Activated gamma-delta T cell treated with anti-CD3 and anti-CD28 coated beads, Interleukin-2, amount 50 U/mL, for 16 hours (primary cell): Measurements from ENCODE around the gene VSIG10.
"Not testable (repeated sequence)": the region's sequence is repeated elsewhere in the genome, so short reads cannot be mapped to it uniquely, and the experiment has no call there.

Experiments
- DNase-seq: peaks from one replicate; pipeline ENCODE4 v3.0.0-alpha.2; 2020; ENCODE audit warnings: low read depth

The VSIG10 gene, protein sequence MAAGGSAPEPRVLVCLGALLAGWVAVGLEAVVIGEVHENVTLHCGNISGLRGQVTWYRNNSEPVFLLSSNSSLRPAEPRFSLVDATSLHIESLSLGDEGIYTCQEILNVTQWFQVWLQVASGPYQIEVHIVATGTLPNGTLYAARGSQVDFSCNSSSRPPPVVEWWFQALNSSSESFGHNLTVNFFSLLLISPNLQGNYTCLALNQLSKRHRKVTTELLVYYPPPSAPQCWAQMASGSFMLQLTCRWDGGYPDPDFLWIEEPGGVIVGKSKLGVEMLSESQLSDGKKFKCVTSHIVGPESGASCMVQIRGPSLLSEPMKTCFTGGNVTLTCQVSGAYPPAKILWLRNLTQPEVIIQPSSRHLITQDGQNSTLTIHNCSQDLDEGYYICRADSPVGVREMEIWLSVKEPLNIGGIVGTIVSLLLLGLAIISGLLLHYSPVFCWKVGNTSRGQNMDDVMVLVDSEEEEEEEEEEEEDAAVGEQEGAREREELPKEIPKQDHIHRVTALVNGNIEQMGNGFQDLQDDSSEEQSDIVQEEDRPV

DNA sequence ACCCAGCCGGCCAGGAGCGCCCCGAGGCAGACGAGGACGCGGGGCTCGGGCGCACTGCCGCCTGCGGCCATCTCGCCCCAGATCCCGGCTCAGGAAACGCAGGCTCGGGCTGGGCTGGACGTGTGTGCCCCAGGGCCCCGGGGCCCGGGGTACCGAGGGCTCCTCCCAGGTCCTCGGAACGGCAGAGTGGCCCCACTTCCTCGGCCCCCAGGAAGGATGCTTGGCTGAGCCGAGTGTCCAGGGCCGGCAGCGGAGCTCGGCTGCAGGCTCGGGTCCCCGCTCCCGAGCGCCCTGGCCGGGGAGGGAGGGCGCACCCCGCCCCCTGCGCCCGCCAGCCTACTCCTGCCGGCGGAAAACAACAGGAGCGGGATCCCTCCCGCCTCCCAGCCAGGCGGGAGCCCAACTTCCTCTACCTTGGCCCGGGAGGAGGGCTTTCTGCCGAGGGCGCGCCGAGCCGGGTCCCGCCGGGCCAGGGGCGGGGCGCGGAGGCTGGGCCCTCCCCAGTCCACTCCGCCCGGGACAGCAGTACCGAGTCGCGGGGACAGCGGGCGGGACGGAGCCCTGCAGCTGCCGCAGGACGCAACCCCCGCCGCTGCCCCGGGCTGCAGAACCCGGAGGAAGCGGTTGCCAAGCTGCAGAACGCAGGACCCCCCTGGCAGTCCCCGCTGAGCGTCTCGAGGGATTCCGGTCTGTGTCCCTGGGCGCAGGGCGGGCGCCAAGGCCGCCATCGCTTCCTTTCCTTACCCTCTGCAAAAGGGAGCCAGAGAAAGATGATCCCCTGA, at the start of gene VSIG10:
Gene VSIG10 (minus strand): TSS at position 411 of the 782 bp plus-strand sequence. CDS start 340 bp downstream, at position 71.
- DNase-seq, result no peak

DNA sequence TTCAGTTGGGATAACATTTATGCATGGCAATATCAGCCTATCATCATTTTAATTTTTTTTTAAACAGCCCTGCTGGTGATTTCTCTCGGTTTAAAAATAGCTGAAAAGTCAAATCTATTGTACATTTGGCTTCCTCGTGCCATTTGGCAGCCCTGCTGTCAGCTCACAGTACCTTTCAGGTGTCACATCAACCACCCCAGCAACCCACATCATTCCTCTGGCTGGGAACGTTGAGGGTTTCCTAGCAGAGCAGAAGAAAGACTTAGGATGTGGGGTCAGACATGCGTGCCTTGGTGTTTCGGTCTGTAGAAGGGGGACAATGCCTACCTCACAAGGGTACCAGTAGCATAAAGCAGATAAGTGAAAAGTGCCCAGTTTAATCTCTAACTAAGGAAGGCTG, 47.9 kb upstream of the VSIG10 start:
- no peak for DNase-seq

DNA sequence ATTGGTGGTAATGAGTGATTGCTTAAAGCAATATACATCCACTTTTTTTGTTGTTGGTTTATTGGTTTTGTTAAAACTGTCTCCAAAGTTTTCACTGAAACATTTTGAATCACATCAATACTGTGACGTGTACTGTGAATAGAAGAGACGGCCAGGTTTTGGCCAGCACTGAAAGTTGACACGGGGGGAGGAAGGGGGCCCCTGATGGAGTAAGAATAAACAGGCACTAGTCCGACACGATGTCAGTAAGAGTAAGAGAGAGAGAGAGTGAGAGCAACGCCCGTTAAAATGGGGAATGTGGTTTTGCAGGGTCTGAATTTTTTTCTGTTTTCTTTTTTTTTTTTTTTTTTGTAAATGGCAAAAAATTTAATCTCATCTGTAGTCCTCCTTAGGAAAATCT, 46.8 kb upstream of the VSIG10 start:
- DNase-seq, result no peak

DNA sequence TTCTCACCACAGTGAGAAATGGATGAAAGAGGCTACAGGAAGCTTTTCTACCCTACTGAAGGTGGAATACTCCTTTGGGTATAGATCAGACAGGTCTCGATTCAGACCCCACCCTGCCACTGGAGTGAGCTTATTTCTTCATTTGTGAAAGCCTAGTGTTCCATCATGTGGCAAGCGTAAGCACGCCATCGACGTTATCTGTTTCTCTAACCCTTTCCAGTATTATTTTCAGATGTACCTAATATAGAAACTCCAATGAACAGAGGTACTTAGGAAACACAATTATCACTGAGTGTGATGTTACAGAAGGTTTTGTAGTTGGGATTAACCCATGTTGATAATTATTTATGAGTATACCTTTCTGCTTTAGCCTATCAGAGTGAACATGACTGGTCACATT, 44.5 kb upstream of the VSIG10 start:
- DNase-seq, result no peak

DNA sequence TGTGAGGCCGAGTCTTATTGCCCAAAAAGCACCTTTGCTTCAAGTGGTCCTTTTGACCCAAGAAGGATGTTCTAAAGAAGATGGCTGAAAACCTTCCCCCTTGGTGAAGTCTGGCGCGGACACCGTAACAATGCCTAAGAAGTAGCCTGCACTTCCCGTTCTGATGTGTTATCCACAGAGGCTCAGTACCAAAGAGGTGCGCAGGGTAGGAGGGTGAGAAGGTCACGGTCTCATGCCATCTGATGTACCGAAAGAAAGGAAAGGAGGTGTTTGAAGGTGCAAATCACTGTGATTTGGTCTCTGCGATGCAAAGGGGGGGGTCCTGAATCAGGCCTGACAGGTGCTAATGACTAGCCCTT, 42.0 kb upstream of the VSIG10 start:
- DNase-seq, result no peak

DNA sequence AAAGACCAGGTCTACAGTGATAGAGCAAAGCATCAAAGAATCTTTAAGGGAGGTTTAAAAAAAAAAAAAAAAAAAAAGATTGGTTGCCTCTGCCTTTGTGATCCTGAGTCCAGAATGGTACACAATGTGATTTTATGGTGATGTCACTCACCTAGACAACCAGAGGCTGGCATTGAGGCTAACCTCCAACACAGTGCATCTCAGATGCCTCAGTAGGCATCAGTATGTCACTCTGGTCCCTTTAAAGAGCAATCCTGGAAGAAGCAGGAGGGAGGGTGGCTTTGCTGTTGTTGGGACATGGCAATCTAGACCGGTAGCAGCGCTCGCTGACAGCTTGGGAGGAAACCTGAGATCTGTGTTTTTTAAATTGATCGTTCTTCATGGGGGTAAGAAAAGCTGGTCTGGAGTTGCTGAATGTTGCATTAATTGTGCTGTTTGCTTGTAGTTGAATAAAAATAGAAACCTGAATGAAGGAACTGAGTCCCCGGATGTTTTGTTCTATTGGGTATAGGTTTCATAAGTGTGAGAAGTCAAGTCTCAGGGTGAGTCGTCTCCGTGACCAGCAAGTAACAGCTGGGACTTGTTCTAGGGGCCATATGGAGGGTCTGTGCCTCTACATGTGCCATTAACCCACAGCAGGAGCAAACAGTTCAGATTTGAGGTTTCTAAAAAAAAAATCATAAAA, 41.4 kb upstream of the VSIG10 start:
- no peak for DNase-seq

DNA sequence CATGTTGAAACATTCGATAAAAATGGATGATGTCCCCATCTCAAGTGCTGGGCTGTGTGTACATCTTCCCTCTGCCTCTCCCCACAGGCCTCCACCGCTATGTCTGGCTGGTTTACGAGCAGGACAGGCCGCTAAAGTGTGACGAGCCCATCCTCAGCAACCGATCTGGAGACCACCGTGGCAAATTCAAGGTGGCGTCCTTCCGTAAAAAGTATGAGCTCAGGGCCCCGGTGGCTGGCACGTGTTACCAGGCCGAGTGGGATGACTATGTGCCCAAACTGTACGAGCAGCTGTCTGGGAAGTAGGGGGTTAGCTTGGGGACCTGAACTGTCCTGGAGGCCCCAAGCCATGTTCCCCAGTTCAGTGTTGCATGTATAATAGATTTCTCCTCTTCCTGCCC, 40.7 kb upstream of the VSIG10 start:
- DNase-seq, result no peak

DNA sequence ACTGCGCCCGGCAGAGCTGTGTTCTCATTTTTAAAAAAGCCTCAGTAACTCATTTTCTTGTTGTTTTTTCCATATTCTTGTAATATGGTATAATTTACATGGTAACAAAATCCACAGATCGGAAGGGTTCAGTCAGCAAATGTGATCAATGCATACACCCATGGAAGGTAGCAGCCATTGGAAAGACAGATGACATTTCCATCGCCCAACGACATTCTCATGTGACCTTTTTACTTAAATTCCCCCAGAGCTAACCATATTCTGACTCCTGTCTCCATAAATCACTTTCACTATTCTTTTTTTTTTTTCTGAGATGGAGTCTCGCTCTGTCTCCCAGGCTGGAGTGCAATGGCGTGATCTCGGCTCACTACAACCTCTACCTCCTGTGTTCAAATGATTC, 37.0 kb upstream of the VSIG10 start:
- DNase-seq, result no peak

DNA sequence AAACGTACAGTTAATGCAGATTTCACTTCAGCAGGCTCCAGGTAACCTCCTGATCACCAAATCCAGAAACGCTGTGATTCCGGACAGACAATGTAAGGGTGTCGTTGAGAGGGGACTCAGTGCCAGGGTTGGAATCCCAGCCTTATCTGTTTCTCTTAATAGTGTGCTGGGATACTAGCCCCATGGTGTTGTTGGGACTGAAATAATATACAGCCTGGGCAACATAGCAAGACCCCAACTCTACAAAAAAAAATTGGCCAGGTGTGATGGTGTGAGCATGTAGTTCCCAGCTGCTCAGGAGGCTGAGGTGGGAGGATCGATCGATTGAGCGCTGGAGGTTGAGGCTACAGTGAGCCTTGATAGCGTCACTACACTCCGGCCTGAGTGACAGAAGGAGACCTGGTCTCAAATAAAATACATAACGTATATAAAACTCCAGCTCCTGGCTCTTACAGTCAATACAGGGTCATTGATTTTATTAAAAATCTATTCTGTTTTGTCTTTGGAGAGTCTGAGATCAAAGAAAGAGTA, 33.4 kb upstream of the VSIG10 start:
- DNase-seq, result no peak

DNA sequence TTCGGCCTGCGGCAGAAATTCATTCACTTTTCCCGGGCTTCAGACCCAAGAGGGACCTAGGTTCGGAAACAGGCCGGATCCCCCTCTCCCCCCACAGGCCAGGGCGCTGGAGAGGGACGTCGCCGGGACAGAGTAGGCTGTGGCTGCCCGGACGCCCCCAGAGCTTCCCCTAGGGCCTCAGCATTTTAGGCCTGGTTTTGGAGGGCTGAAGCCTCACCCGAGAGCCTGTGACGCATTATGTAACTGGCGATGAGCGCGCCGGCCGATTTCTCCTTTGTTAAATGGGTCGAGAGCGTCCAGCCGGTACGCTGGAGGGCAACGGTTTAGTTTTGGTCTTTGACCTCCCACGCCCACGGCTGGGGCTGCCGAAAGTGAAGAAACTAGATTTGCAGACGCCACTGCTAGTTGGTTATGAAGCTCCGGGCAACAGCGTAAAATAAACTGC, 32.8 kb upstream of the VSIG10 start:
- peak; percentile 2 for DNase-seq

DNA sequence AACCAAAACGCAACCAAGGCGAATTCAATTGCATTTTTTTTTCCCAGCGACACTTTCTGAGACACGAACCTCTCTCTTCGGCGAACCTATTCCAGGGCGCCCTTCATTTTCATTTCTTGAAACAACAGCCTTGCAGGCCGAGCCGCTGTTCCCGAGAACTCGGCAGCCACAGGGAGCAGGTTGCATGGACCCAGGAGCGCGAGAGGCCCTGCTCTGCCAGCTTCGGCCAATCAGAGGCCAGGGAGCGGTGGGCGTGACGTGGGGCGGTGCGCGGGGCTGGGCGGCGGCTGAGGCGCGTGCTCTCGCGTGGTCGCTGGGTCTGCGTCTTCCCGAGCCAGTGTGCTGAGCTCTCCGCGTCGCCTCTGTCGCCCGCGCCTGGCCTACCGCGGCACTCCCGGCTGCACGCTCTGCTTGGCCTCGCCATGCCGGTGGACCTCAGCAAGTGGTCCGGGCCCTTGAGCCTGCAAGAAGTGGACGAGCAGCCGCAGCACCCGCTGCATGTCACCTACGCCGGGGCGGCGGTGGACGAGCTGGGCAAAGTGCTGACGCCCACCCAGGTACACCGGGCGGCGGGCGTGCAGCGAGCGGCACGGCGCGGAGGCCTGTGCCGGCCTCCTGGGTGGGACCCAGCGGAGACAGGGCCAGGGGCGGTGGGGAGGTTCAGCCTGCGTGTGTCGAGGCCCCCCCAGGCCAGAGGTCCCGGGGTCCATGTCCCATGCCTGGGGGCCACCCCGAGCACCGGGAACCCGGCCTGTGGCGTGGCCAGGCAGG, 32.2 kb upstream of the VSIG10 start, which contains the start of gene PEBP1:
Gene PEBP1 (plus strand): TSS at position 337 of the 771 bp plus-strand sequence. CDS start 86 bp downstream, at position 423.
- DNase-seq, result peak; percentile 84

DNA sequence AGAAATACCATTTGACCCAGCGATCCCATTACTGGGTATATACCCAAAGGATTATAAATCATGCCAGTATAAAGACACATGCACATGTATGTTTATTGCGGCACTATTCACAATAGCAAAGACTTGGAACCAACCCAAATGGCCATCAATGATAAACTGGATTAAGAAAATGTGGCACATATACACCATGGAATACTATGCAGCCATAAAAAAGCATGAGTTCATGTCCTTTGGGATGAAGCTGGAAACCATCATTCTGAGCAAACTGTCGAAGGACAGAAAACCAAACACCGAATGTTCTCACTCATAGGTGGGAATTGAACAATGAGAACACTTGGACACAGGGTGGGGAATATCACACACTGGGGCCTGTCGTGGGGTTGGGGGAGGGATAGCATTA, 25.6 kb upstream of the VSIG10 start:
- DNase-seq, result not testable (repeated sequence)

DNA sequence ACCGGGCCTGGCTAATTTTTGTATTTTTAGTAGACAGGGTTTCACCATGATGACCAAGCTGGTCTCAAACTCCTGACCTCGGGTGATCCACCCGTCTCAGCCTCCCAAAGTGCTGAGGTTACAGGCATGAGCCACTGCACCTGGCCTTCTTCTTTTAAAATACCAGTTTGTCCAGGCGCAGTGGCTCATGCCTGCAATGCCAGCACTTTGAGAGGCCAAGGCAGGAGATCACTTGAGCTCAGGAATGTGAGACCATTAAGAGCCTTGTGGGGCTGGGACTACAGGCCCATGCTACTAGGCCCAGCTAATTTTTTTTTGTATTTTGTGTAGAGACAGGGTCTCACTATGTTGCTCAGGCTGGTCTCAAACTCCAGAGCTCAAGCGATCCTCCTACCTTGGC, 24.1 kb upstream of the VSIG10 start:
- no peak for DNase-seq

DNA sequence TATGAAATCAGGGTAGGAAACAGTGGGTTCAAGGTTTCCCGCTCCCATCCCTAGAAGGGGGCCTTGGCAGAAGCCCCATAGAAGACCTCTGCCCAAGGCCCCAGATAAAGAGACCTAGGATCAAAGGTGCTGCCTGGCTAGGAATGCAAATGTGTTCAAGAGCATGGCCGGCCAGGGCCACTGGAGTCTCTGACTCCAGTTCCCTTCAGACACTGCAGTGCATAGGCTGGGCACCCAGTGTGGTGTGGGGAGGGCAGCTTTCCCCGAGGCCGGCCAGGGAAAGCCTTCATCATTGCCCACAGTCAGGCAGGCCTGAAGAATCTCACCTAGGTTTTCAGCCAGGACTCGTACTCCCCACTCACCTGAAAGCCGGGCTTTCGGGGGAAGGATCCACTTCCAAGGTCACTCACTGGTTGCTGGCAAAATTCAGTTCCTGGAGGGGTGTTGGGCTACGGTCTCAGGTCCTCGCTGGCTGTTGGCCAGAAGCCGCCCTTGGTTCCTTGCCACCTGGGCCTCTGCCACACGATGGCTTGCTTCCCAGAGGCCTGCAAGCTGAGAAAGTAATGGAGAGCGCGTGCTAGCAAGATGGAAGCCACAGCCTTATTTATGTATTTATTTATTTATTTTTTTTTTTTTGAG, 22.4 kb upstream of the VSIG10 start:
- no peak for DNase-seq

DNA sequence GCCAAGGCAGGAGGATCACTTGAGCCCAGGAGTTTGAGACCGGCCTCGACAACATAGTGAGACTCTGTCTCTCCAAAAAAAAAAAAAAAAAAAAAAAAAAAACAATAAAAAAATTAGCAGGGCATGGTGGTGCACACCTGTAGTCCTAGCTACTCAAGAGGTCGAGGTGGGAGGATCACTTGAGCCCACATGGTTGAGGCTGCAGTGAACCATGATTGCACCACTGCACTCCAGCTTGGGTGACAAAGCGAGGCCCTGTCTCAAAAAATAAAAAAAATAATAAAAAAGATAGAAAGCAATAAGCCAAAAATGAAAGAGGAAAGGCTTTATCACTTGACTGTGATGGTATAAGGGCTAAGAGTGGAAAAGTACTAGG, 21.9 kb upstream of the VSIG10 start:
- DNase-seq, result no peak

DNA sequence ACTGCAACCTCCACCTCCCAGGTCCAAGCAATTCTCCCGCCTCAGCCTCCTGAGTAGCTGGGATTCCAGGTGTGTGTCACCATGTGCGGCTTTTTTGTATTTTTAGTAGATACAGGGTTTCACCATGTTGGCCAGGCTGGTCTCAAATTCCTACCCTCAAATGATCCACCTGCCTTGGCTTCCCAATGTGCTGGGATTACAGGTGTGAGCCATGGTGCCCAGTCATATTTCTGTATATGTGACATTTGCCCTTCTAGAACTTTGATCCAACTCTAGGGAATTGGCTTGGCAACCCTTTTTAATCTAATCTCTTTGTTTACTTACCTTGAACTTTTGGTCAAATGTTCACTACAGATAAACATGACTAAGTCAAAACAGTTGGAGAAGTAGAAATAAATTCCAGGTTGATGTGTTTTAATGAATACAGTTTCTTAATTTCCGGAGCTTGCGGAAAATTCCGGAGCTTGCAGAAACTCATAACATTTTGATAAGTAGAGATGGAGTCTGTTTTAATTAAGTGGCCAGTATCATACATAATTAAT, 20.6 kb upstream of the VSIG10 start:
- DNase-seq, result no peak

DNA sequence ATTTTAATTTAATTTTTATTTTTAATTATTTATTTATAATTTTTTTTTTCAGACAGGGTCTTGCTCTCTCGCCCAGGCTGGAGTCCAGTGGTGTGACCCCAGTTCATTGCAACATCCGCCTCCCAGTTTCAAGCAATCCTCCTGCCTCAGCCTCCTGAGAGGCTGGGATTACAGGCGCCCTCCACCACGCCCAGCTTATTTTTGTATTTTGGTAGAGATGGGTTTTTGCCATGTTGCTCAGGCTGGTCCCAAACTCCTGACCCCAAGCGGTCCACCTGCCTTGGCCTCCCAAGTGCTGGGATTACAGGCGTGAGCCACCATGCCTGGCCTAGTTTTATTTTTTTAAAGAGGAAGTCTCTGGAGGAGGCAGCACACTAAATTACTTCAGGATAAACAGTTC, 18.5 kb upstream of the VSIG10 start:
- no peak for DNase-seq

DNA sequence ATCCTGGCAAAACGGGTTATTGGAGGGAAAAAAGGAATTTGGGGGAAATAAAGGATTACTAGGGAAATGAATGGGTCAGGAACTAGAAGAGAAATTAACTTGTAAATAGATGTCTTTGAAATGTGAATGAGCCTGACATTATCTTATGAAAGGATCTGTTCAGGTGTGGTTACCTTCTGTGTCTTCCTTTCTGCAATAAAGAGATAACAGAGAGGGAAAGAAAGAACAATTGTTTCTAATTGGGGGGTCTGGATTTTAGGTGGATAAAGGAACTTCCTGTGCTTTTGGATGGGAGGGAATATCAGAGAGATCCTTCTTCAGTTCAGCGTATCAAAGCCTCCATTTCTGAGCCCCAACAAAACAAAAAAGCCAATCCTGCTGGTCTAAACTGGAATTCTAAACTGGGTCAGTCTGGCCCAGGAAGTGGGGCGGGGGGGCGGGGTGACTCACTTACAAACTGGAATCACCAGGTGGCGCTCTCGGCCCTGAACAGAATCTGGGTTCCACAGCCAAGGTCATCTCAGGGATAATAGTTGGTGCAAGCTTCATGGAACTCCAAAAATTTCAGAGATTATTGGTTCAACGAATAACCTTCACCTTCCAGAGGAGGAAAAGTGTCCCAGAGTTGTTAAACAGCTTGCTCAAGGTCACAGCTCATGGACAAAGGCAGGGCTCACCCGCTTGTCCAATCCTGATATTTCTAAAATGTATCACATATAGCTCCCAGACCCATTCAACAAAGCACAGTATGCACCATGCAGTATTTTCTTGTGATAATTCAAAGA, 17.0 kb upstream of the VSIG10 start:
- DNase-seq, result peak; percentile 39

DNA sequence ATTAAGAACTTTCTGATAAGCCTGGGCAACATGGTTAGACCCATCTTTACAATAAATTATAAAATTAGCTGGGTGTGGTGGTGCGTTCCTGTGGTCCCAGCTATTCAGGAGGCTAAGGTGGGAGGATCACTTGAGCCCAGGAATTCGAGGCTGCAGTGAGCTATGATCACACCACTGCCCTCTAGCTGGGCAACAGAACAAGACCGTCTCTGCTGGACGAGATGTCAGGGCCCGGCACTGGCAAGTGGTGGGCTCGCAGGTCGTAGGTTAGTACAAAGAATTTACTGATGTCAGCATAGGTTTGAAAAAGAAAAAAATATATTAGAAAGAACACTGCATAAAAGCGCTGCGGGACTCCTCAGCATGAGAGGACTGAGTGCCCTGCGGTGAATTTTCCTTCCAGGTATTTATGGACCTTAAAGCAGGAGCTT, 15.7 kb upstream of the VSIG10 start:
- DNase-seq, result no peak

DNA sequence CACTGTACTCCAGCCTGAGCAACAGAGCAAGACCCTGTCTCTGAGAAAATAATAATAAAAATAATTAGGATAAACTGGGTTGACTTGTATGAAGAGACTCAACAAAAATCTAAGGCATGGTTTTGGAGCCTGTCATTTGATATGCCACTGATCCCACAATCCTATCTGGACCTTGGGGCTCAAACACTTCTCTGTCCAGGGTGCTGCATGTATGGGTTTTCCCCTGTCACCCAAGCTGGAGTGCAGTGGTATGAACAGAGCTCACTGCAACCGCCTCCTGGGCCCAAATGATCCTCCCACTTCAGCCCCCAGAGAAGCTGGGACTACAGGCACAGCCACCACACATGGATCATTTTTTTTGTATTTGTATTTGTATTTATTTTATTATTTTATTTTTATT, 5.3 kb upstream of the VSIG10 start:
- DNase-seq, result no peak
